AG08396 (cell line): Measurements from ENCODE around the gene PCYT2.
A peak's percentile ranks its signal among the peaks of the same experiment; 100 is the strongest.
"Not testable (repeated sequence)": the region's sequence is repeated elsewhere in the genome, so short reads cannot be mapped to it uniquely, and the experiment has no call there.

ENCODE experiments used
- DNase-seq: peaks from one replicate; pipeline ENCODE4 v3.0.0; 2012; ENCODE audit warnings: low spot score, mixed read lengths

Gene PCYT2

GRCh38 chr17:81911277-81911961, at the start of gene PCYT2:
TSS of gene PCYT2 (minus strand) at chr17:81911399. CDS start at chr17:81911355, 44 bp downstream.
- peak; percentile 100 for DNase-seq

- DNase-seq, result no peak
Measured at GRCh38 chr17:81960130-81960958, 49.1 kb upstream of the PCYT2 start.

GRCh38 chr17:81959362-81960129, 48.3 kb upstream of the PCYT2 start:
- peak; percentile 91 for DNase-seq

GRCh38 chr17:81958633-81959342, 47.6 kb upstream of the PCYT2 start:
- DNase-seq, result no peak

GRCh38 chr17:81957691-81958432, 46.7 kb upstream of the PCYT2 start:
- DNase-seq, result no peak

- DNase-seq, result no peak
Measured at GRCh38 chr17:81956607-81957589, 45.7 kb upstream of the PCYT2 start.

GRCh38 chr17:81955756-81956544, 44.8 kb upstream of the PCYT2 start:
- DNase-seq, result no peak

GRCh38 chr17:81955058-81955681, 44.0 kb upstream of the PCYT2 start:
- DNase-seq, result no peak

GRCh38 chr17:81954131-81955057, 43.2 kb upstream of the PCYT2 start:
- no peak for DNase-seq

- not testable (repeated sequence) for DNase-seq
Measured at GRCh38 chr17:81953443-81953842, 42.2 kb upstream of the PCYT2 start.

GRCh38 chr17:81952792-81953228, 41.6 kb upstream of the PCYT2 start:
- DNase-seq, result no peak

- no peak for DNase-seq
Measured at GRCh38 chr17:81951785-81952684, 40.8 kb upstream of the PCYT2 start.

- DNase-seq, result no peak
Measured at GRCh38 chr17:81950501-81950900, 39.3 kb upstream of the PCYT2 start.

GRCh38 chr17:81948635-81949378, 37.6 kb upstream of the PCYT2 start:
- no peak for DNase-seq

- DNase-seq, result no peak
Measured at GRCh38 chr17:81947189-81947588, 36.0 kb upstream of the PCYT2 start, which contains the start of gene MYADML2. TSS of gene MYADML2 (minus strand) at chr17:81947233. CDS start at chr17:81941741, 5,492 bp downstream.

- DNase-seq, result no peak
Measured at GRCh38 chr17:81944858-81945257, 33.7 kb upstream of the PCYT2 start.
